ENCODE data around the gene PURB. TPM values are rescaled to one million over a fixed set of nuclear protein-coding genes. Genes with fewer than 3 reads are reported as not detected.

The PURB gene
- total RNA-seq, 1 experiment from 2014 or later: 21.3 TPM

- Mint-ChIP-seq H3K27ac (no peak overlapping the region), H3K27me3 (ENCODE audit: low read depth) (peaks cover 8% of the 10 kb centered on the region), H3K4me1 (0 out of 4 replicates have a peak, but pooled peaks cover 0 to 3% of the 10 kb centered on the region in 2 experiments), H3K9me3 (peaks cover 2 to 13% of the 10 kb centered on the region in 2 experiments; a peak in 4 of 5 replicates), H3K4me3 (peak overlapping the region in 1 of 2 experiments; percentile 55; a peak in 1 of 5 replicates), H3K36me3 (ENCODE audit: insufficient read depth in 1 of 3, low read depth in 3 of 3) (no peaks in the 10 kb centered on the region; a peak in 2 of 7 replicates)
- H2BK15ac ChIP-seq (ENCODE audit: low read depth, low read length): no peak overlapping the region; the same call in 1 of the 2 replicates
- no peak for TF ChIP-seq CTCF (conservative IDR thresholded peaks at IDR 0.05)
- no peak overlapping the region for H2BK5ac ChIP-seq (ENCODE audit: insufficient read length, low read length)
- H4K5ac ChIP-seq (ENCODE audit: insufficient read length, low read depth, low read length): no peak overlapping the region
- no peak overlapping the region for H3K14ac ChIP-seq (ENCODE audit: insufficient read depth, low read length)
- H2AFZ ChIP-seq (ENCODE audit: low read length): no peak overlapping the region
- H3K9me3 ChIP-seq (ENCODE audit: control insufficient read depth, low read depth, low read length): no peaks in the 10 kb centered on the region
- no peak overlapping the region for H2BK20ac ChIP-seq (ENCODE audit: low read depth, low read length, poor library complexity, severe bottlenecking)
- no peak overlapping the region for H2BK12ac ChIP-seq (ENCODE audit: insufficient read length, low read depth, low read length)
- no peaks in the 10 kb centered on the region for H3K27me3 ChIP-seq (ENCODE audit: insufficient read depth, low read length)
- no peak overlapping the region for H4K8ac ChIP-seq (replicated peaks; ENCODE audit: insufficient read length, low read depth, low read length)
- no peaks in the 10 kb centered on the region for H3K79me2 ChIP-seq (ENCODE audit: insufficient read depth, low read length)
- no peak overlapping the region for H3K27ac ChIP-seq (ENCODE audit: insufficient read length, low read depth, low read length)
- no peaks in the 10 kb centered on the region for H3K4me1 ChIP-seq (ENCODE audit: insufficient read depth, low read length)
- no CpG with 5 or more reads among the region's 8 CpGs for WGBS (ENCODE audit: extremely low coverage, insufficient read length, low lambda C conversion rate)
- no peak overlapping the region for H3K4me2 ChIP-seq (ENCODE audit: insufficient read depth, insufficient read length, low read length)
- no peak overlapping the region for H3K4ac ChIP-seq (ENCODE audit: low read depth, low read length)
- H2BK120ac ChIP-seq (ENCODE audit: low read depth, low read length, poor library complexity, severe bottlenecking): no peak overlapping the region
- H3K23ac ChIP-seq (ENCODE audit: insufficient read length, low read depth, low read length): no peak overlapping the region
- H3K79me1 ChIP-seq (ENCODE audit: insufficient read depth, low read depth, low read length, poor library complexity, severe bottlenecking): no peaks in the 10 kb centered on the region
- H4K20me1 ChIP-seq (ENCODE audit: control insufficient read depth, insufficient read depth, insufficient read length): no peaks in the 10 kb centered on the region
- no peak overlapping the region for H2AK5ac ChIP-seq (ENCODE audit: insufficient read length, low read length)
- H3K56ac ChIP-seq (ENCODE audit: insufficient read length, low read depth, low read length): no peak overlapping the region
- H4K91ac ChIP-seq (ENCODE audit: insufficient read length, low read depth, low read length): no peak overlapping the region
- no peak overlapping the region for H3T11ph ChIP-seq (ENCODE audit: low read length)
- H3K9ac ChIP-seq (ENCODE audit: extremely low read depth, insufficient read length, low read length): no peak overlapping the region
- no peak for DNase-seq
- H3K18ac ChIP-seq (ENCODE audit: insufficient read length, low read depth, low read length): no peak overlapping the region
- H3K23me2 ChIP-seq (ENCODE audit: insufficient read length, low read depth, low read length, poor library complexity, severe bottlenecking): no peaks in the 10 kb centered on the region
Observed at GRCh38 chr7:44922351-44922694, 37.0 kb upstream of the PURB start.

Measured in H9 (cell line).